MV-4-11 (cell line): ENCODE measurements around the gene MBD3.
A peak's percentile ranks its signal among the peaks of the same experiment; 100 is the strongest.

ENCODE experiments used
- DNase-seq: peaks from one replicate; lab custom pipeline; 2025; lab: John Stamatoyannopoulos, UW

The MBD3 gene

GRCh38 chr19:1619094-1619439, 26.4 kb upstream of the MBD3 start:
- no peak for DNase-seq

GRCh38 chr19:1618157-1619093, 25.8 kb upstream of the MBD3 start:
- DNase-seq, result no peak

GRCh38 chr19:1616875-1617274, 24.2 kb upstream of the MBD3 start:
- DNase-seq, result peak; percentile 41

GRCh38 chr19:1616396-1616795, 23.7 kb upstream of the MBD3 start:
- DNase-seq, result no peak

GRCh38 chr19:1615156-1615765, 22.6 kb upstream of the MBD3 start:
- no peak for DNase-seq

- DNase-seq, result no peak
These were observed 21.3 kb upstream of the MBD3 start for GRCh38 chr19:1613808-1614570.

GRCh38 chr19:1613146-1613545, 20.5 kb upstream of the MBD3 start:
- DNase-seq, result peak; percentile 45

- no peak for DNase-seq
These were observed 19.7 kb upstream of the MBD3 start for GRCh38 chr19:1612114-1613086.

GRCh38 chr19:1611353-1611752, 18.7 kb upstream of the MBD3 start:
- no peak for DNase-seq

GRCh38 chr19:1610579-1610978, 17.9 kb upstream of the MBD3 start:
- DNase-seq, result no peak

GRCh38 chr19:1609680-1610474, 17.2 kb upstream of the MBD3 start:
- DNase-seq, result no peak

- no peak for DNase-seq
These were observed 16.4 kb upstream of the MBD3 start for GRCh38 chr19:1609103-1609396.

GRCh38 chr19:1608359-1609102, 15.9 kb upstream of the MBD3 start:
- peak; percentile 35 for DNase-seq

- no peak for DNase-seq
These were observed 13.5 kb upstream of the MBD3 start for GRCh38 chr19:1606138-1606651.

- DNase-seq, result peak; percentile 97
These were observed 12.8 kb upstream of the MBD3 start, which contains the start of gene UQCR11 for GRCh38 chr19:1605236-1606137. TSS of gene UQCR11 (minus strand) at chr19:1605462. CDS start at chr19:1605409, 53 bp downstream.

- DNase-seq, result no peak
These were observed 9.5 kb upstream of the MBD3 start for GRCh38 chr19:1602091-1602707.

- DNase-seq, result no peak
These were observed 9.0 kb upstream of the MBD3 start for GRCh38 chr19:1601613-1602064.

- no peak for DNase-seq
These were observed 6.8 kb upstream of the MBD3 start for GRCh38 chr19:1599460-1599846.
